Esophagus squamous epithelium (tissue), 5 donors: ENCODE data around the gene ITGAL. TPM values are rescaled to one million over a fixed set of nuclear protein-coding genes. Genes with fewer than 3 reads are reported as not detected.

Experiments used
- DNase-seq: peaks from one replicate; lab custom pipeline; 2025; lab: John Stamatoyannopoulos, UW
- H3K27ac ChIP-seq, 4 donors: fragments of 200-600 bp; sonication (generic); one replicate each; pipeline ENCODE4 v1.5.1; 2016 to 2019; ENCODE audit warnings: mild to moderate bottlenecking in 1 of 4
- H3K27me3 ChIP-seq, 4 donors: fragments of 200-600 bp; sonication (generic); 1 replicate in 3 of 4; 2 replicates in 1 of 4; pipeline versions ENCODE4 v1.5.1 to v1.6.0; 2017 to 2021; ENCODE audit warnings: antibody characterized with exemption in 1 of 4
- H3K36me3 ChIP-seq, 3 donors: fragments of 200-600 bp; sonication (generic); one replicate each; pipeline ENCODE4 v1.5.1; 2016 to 2019
- H3K4me1 ChIP-seq, 3 donors: fragments of 200-600 bp; sonication (generic); one replicate each; pipeline ENCODE4 v1.5.1; 2017 to 2019
- H3K4me3 ChIP-seq, 4 donors: fragments of 200-600 bp; sonication (generic); 1 replicate in 3 of 4; 2 replicates in 1 of 4; pipeline ENCODE4 v1.5.1; 2016 to 2019; ENCODE audit warnings: mild to moderate bottlenecking in 2 of 4, moderate library complexity in 1 of 4
- H3K9me3 ChIP-seq, 3 donors: fragments of 200-600 bp; sonication (generic); one replicate each; pipeline ENCODE4 v1.5.1; 2016 to 2019
- POLR2A ChIP-seq, 4 donors: fragments of 450-650 bp; IDR thresholded peaks; one replicate each; pipeline ENCODE4 v1.6.1; 2017; ENCODE audit warnings: antibody characterized with exemption in 4 of 4, mild to moderate bottlenecking in 4 of 4, moderate library complexity in 3 of 4
- WGBS, 2 donors: methylation state at CpG; one replicate each; pipeline ENCODE4 v1.1.5; 2018; 5-methylcytosine and 5-hydroxymethylcytosine counted together
- intact Hi-C: fragments of 100-400 bp; cut with DNase I; formaldehyde crosslinking; loops from one replicate; pipeline ENCODE4 v1.15.0; 2022
- total RNA-seq, 4 donors: library from RNA; depleted of rRNA; stranded (reverse); fragments of >200 nt; gene quantifications; one replicate each; pipeline ENCODE4 v1.1.0, GENCODE V29; 2016
- TF ChIP-seq, protein P1 (sequence below), 6 experiments: fragments of 450-650 bp in 4 of 6; fragments of 200-600 bp in 2 of 6; sonication (generic) in 2 of 6; IDR thresholded peaks; one replicate each; pipeline ENCODE4 v1.5.1; 2016 to 2019; ENCODE audit warnings: antibody characterized with exemption in 6 of 6, mild to moderate bottlenecking in 4 of 6, moderate library complexity in 4 of 6
- donor health status: DM: yes; HTN: yes; CAD: no.

The ITGAL gene
- total RNA-seq, 4 donors from 2014 or later = 1.3 to 4.4 (median 2.4) TPM

DNA sequence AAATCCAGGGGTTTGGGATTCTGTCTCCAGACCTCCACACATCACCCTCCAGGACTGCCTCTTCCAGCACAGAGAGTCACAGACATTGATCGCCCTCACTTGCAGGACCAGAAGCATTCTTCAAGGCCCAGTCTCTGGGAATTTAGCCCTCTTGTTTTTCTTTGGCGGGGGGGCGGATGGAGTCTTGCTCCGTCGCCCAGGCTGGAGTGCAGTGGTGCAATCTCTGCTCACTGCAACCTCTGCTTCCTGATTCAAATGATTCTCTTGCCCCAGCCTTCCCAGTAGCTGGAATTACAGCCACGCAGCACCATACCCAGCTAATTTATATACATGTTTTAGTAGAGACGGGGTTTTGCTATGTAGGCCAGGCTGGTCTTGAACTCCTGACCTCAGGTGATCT is 8.5 kb upstream of the ITGAL start:
- Histone ChIP-seq H3K36me3 (no peaks in the 10 kb centered on the region), H3K9me3 (no peaks in the 10 kb centered on the region), H3K27me3 (no peaks in the 10 kb centered on the region), H3K4me3 (no peak overlapping the region), H3K27ac (no peak overlapping the region), H3K4me1 (peaks cover 0 to 4% (median 0%) of the 10 kb centered on the region in 3 donors)
- no peak for DNase-seq
- 84 to 91% methylated on average over 6 to 7 of the region's 7 CpGs for WGBS, 2 donors
- TF ChIP-seq, protein P1, sequence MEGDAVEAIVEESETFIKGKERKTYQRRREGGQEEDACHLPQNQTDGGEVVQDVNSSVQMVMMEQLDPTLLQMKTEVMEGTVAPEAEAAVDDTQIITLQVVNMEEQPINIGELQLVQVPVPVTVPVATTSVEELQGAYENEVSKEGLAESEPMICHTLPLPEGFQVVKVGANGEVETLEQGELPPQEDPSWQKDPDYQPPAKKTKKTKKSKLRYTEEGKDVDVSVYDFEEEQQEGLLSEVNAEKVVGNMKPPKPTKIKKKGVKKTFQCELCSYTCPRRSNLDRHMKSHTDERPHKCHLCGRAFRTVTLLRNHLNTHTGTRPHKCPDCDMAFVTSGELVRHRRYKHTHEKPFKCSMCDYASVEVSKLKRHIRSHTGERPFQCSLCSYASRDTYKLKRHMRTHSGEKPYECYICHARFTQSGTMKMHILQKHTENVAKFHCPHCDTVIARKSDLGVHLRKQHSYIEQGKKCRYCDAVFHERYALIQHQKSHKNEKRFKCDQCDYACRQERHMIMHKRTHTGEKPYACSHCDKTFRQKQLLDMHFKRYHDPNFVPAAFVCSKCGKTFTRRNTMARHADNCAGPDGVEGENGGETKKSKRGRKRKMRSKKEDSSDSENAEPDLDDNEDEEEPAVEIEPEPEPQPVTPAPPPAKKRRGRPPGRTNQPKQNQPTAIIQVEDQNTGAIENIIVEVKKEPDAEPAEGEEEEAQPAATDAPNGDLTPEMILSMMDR (IDR thresholded peaks at IDR 0.05) = no peak
- no peak for TF ChIP-seq POLR2A (IDR thresholded peaks at IDR 0.05)
- intact Hi-C loops = no loop called here

DNA sequence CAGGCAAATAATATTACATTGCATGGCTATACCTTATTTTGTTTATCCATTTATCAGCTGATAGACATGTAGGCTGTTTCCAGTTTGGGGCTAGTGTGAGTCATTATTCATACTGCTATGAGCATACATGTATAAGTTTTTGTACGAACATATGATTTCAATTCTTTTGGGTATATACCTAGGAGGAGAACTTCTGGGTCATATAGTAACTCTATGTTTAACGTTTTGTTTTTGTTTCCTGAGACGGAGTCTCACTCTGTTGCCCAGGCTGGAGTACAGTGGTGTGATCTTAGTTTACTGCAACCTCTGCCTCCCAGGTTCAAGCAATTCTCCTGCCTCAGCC is 2.4 kb upstream of the ITGAL start:
- TF ChIP-seq, protein P1 (IDR thresholded peaks at IDR 0.05) = no peak
- TF ChIP-seq POLR2A (IDR thresholded peaks at IDR 0.05) = no peak
- Histone ChIP-seq H3K4me1 (peaks cover 0 to 4% (median 3%) of the 10 kb centered on the region in 3 donors), H3K27me3 (peaks cover 0 to 29% (median 4%) of the 10 kb centered on the region in 4 donors), H3K4me3 (no peak overlapping the region), H3K9me3 (no peaks in the 10 kb centered on the region), H3K36me3 (no peaks in the 10 kb centered on the region), H3K27ac (peak overlapping the region in 2 of 4 donors; percentile 25)
- WGBS, 2 donors = 58 to 65% methylated on average over 3 of the region's 3 CpGs
- intact Hi-C loops = no loop called here
- no peak for DNase-seq

DNA sequence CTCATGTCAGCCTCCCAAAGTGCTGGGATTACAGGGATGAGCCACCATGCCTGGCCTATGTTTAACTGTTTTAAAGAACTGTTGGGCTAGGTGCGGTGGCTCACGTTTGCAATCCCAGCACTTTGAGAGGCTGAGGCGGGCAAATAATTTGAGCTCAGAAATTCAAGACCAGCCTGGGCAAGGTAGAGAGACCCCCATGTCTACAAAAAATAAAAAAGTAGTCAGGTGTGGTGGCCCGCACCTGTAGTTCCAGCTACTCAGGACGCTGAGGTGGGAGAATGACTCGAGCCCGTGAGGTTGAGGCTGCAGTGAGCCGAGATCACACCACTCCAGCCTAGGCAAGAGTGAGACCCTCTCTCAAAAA is 1.9 kb upstream of the ITGAL start:
- H3K4me3 ChIP-seq = no peak overlapping the region
- no peaks in the 10 kb centered on the region for H3K9me3 ChIP-seq
- H3K27me3 ChIP-seq = peaks cover 0 to 32% (median 4%) of the 10 kb centered on the region in 4 donors
- peaks cover 0 to 4% (median 3%) of the 10 kb centered on the region in 3 donors for H3K4me1 ChIP-seq
- TF ChIP-seq, protein P1 (IDR thresholded peaks at IDR 0.05) = no peak
- no peak for TF ChIP-seq POLR2A (IDR thresholded peaks at IDR 0.05)
- H3K36me3 ChIP-seq = no peaks in the 10 kb centered on the region
- 81 to 83% methylated on average over 8 of the region's 8 CpGs for WGBS, 2 donors
- DNase-seq = no peak
- intact Hi-C loops = no loop called here
- H3K27ac ChIP-seq = peak overlapping the region in 2 of 4 donors; percentile 25

DNA sequence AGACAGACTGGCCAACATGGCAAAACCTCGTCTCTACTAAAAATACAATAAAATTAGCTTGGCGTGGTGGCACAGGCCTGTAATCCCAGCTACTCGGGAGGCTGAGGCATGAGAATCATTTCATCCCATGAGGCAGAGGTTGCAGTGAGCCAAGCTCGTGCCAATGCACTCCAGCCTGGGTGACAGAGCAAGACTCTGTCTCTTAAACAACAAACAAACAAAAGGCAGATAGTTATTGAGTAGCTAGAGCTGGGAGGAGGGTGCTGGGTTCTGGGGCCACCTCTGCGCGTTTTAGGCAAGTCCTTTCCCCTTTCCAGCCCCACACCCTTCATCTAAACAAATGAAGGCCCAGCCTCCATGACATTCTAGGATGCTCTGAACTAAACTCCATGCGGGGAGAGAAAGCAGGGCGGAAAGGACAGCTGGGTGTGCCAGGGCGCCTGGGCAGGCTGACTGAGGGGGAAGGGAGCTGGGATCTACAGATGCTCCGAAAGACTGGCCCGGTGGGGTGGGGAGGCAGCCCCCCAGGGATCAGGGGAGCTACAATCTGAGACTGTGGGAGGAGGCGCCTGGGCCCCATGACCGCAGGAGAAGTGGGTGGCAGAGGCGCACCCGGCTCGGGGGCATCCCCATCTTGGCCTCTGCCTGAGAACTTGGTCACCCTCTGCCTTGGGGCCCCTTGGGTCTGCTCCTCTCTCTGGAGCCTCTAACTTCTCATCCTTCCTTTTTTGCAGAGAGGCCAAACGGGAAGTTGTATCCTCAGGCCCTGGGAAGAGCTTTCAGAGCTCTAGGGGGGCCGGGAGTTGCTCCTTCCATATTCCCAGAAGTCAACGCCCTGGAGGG is 910 bp downstream of the ITGAL start:
- TF ChIP-seq, protein P1 (IDR thresholded peaks at IDR 0.05) = no peak
- no peak for TF ChIP-seq POLR2A (IDR thresholded peaks at IDR 0.05)
- WGBS, 2 donors = 59 to 64% methylated on average over 11 of the region's 19 CpGs
- peaks cover 0 to 4% (median 3%) of the 10 kb centered on the region in 3 donors for H3K4me1 ChIP-seq
- no peaks in the 10 kb centered on the region for H3K9me3 ChIP-seq
- peaks cover 0 to 36% (median 4%) of the 10 kb centered on the region in 4 donors for H3K27me3 ChIP-seq
- peak overlapping the region in 3 of 4 donors; percentile 10 to 57 (median 54) for H3K27ac ChIP-seq
- H3K36me3 ChIP-seq = no peaks in the 10 kb centered on the region
- peak overlapping the region in 3 of 4 donors; percentile 21 to 51 (median 30) for H3K4me3 ChIP-seq
- DNase-seq = no peak
- intact Hi-C loops = no loop called here

DNA sequence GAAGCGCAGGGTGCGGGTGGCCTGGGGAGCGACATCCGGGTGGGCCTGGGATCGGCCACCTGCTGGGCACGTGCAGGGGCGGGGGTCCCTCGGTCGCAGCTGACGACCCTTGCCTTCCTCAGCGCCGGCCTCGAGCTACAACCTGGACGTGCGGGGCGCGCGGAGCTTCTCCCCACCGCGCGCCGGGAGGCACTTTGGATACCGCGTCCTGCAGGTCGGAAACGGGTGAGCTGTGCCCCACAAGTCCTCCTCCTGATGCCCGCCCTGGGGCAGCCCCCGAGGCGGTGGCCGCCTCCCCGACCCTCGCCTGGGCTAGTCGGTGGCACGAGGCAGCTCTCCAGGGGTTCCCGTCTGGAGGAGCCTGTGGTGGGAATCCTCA is 1.5 kb downstream of the ITGAL start:
- TF ChIP-seq POLR2A (IDR thresholded peaks at IDR 0.05) = no peak
- TF ChIP-seq, protein P1 (IDR thresholded peaks at IDR 0.05) = no peak
- peaks cover 0 to 4% (median 3%) of the 10 kb centered on the region in 3 donors for H3K4me1 ChIP-seq
- no peaks in the 10 kb centered on the region for H3K36me3 ChIP-seq
- H3K27ac ChIP-seq = peak overlapping the region in 3 of 4 donors; percentile 10 to 57 (median 54)
- peak overlapping the region in 3 of 4 donors; percentile 21 to 51 (median 30) for H3K4me3 ChIP-seq
- H3K9me3 ChIP-seq = no peaks in the 10 kb centered on the region
- WGBS, 2 donors = 20% methylated on average over 1 of the region's 35 CpGs; no CpG with 5 or more reads in 1 of the 2 donors
- intact Hi-C loops = no loop called here
- DNase-seq = no peak
- peaks cover 0 to 36% (median 4%) of the 10 kb centered on the region in 4 donors for H3K27me3 ChIP-seq
